ENCODE data around the gene NLGN1. TPM values are rescaled to one million over a fixed set of nuclear protein-coding genes. Genes with fewer than 3 reads are reported as not detected.

The NLGN1 gene
- total RNA-seq, 1 experiment from 2014 or later = not detected

DNA sequence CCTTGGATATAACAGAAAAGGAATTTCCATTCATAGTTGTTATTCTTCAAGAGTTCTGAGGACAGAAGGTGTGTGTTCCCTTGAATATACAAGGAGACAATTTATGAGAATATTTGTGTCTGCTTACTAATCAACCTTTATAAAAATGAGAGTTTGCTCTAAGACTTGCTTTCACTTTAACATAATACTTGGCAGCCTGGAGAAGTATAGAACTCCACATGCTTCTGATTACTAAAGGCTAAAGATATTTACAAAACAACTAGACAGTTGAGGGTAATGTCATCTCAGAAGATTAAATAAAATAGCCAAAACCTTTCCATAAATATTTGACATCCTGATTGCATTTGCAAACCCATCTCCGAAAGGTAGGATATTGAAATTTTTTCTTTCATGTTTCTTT lies 734.5 kb downstream of the NLGN1 start:
- Histone ChIP-seq H3K9ac (ENCODE audit: low read length) (no peak overlapping the region), H4K20me1 (ENCODE audit: insufficient read depth) (no peaks in the 10 kb centered on the region), H3K4me2 (ENCODE audit: low read length) (no peak overlapping the region), H3K27me3 (ENCODE audit: insufficient read depth, low read length) (no peaks in the 10 kb centered on the region), H3K36me3 (ENCODE audit: control insufficient read depth in 1 of 2, insufficient read depth in 2 of 2, low read length in 2 of 2) (no peaks in the 10 kb centered on the region), H3K4me1 (ENCODE audit: control insufficient read depth in 1 of 2, insufficient read depth in 2 of 2, low read length in 2 of 2) (peaks cover 6 to 7% of the 10 kb centered on the region in 2 experiments; a peak in 3 of 4 replicates), H3K4me3 (replicated peaks in 1 of 2; ENCODE audit: low read depth in 1 of 2, low read length in 2 of 2) (no peak overlapping the region), H3K27ac (ENCODE audit: low read depth, low read length) (no peak overlapping the region), H3K79me2 (ENCODE audit: insufficient read depth, low read length) (no peaks in the 10 kb centered on the region), H2AFZ (ENCODE audit: low read depth, low read length, poor library complexity, severe bottlenecking) (no peak overlapping the region), H3K9me3 (ENCODE audit: control insufficient read depth in 1 of 2, insufficient read depth in 1 of 2, low read depth in 1 of 2, low read length in 2 of 2) (no peaks in the 10 kb centered on the region), H3K9me2 (ENCODE audit: insufficient read depth) (no peaks in the 10 kb centered on the region)
- no peak for ATAC-seq
- no peak for DNase-seq (ENCODE audit: low read depth, low spot score)
- intact Hi-C loops (cut with micrococcal nuclease) = no loop called here
- ChIA-PET POLR2A (no interaction called here), CTCF (no interaction called here), RAD21 (ENCODE audit: low non-redundant PET in 1 of 2, low total read pairs in 2 of 2, uncharacterized antibody in 2 of 2, unreplicated experiment in 2 of 2) (no interaction called here)
- TF ChIP-seq POLR2A (IDR thresholded peaks at IDR 0.05; ENCODE audit: borderline replicate concordance, extremely low read depth, insufficient read depth, insufficient read length) (no peak), FOSL1 (IDR thresholded peaks at IDR 0.05; ENCODE audit: low read depth) (no peak), ZFX (IDR thresholded peaks at IDR 0.05) (no peak), JUND (IDR thresholded peaks at IDR 0.05) (no peak), YY1 (IDR thresholded peaks at IDR 0.05; ENCODE audit: extremely low read depth, insufficient replicate concordance, low read depth, low read length) (no peak), EZH2phosphoT487 (IDR thresholded peaks at IDR 0.05; ENCODE audit: borderline replicate concordance) (no peak), RAD21 (IDR thresholded peaks at IDR 0.05; ENCODE audit: low read depth) (no peak), CBX3 (IDR thresholded peaks at IDR 0.05; ENCODE audit: low read depth) (no peak), SP1 (IDR thresholded peaks at IDR 0.05; ENCODE audit: low read depth) (no peak), TCF7L2 (IDR thresholded peaks at IDR 0.05; ENCODE audit: borderline replicate concordance, extremely low read depth, insufficient read depth, insufficient read length) (no peak)
- TF ChIP-seq, protein P1, sequence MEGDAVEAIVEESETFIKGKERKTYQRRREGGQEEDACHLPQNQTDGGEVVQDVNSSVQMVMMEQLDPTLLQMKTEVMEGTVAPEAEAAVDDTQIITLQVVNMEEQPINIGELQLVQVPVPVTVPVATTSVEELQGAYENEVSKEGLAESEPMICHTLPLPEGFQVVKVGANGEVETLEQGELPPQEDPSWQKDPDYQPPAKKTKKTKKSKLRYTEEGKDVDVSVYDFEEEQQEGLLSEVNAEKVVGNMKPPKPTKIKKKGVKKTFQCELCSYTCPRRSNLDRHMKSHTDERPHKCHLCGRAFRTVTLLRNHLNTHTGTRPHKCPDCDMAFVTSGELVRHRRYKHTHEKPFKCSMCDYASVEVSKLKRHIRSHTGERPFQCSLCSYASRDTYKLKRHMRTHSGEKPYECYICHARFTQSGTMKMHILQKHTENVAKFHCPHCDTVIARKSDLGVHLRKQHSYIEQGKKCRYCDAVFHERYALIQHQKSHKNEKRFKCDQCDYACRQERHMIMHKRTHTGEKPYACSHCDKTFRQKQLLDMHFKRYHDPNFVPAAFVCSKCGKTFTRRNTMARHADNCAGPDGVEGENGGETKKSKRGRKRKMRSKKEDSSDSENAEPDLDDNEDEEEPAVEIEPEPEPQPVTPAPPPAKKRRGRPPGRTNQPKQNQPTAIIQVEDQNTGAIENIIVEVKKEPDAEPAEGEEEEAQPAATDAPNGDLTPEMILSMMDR (IDR thresholded peaks at IDR 0.05 in 2 of 3, conservative IDR thresholded peaks at IDR 0.05 in 1 of 3; ENCODE audit: borderline replicate concordance in 1 of 3, insufficient read depth in 1 of 3, low read depth in 2 of 3, low read length in 2 of 3) = no peak
- no TSS peak for BruUV-seq (replicated peaks)
